IMR-90 (cell line): ENCODE results near the gene LIMCH1. TPM values are rescaled to one million over a fixed set of nuclear protein-coding genes. Genes with fewer than 3 reads are reported as not detected.

Source experiments
- ATAC-seq: fragments of 200-7000 bp; cut with Tn5 transposase; 2 replicates; pipeline ENCODE4 v1.9.1; 2020; ENCODE audit warnings: low read depth, mild to moderate bottlenecking, moderate library complexity
- BruUV-seq: library from RNA; stranded (reverse); fragments of 400-500 nt; replicated peaks from 2 replicates; lab custom pipeline; 2021; lab: Mats Ljungman, UMichigan
- CTCF ChIA-PET: fragments of 300-600 bp; formaldehyde crosslinking; extraction: SDS; loops from one replicate; lab custom pipeline; 2021; ENCODE audit warnings: antibody characterized with exemption; lab: Yijun Ruan, JAX
- POLR2A ChIA-PET: fragments of 300-600 bp; sonication (Branson Sonifier 250); formaldehyde crosslinking; loops from one replicate; lab custom pipeline; 2022; ENCODE audit warnings: antibody characterized with exemption; ENCODE audit not compliant: unreplicated experiment; lab: Charles Lee
- DNase-seq: peaks from one replicate; pipeline ENCODE4 v3.0.0; 2013
- H2AFZ ChIP-seq: replicated peaks from 2 replicates; pipeline ENCODE3; 2013; ENCODE audit warnings: low read length, mild to moderate bottlenecking; ENCODE audit not compliant: poor library complexity
- H2AK5ac ChIP-seq: 2 replicates; pipeline ENCODE4 v1.6.1; 2013; ENCODE audit warnings: low read depth, low read length, inconsistent platforms
- H2AK9ac ChIP-seq: replicated peaks from 2 replicates; pipeline ENCODE3; 2013; ENCODE audit warnings: mild to moderate bottlenecking, low read depth, low read length, moderate library complexity; ENCODE audit not compliant: poor library complexity
- H2BK120ac ChIP-seq: 2 replicates; pipeline ENCODE4 v1.6.1; 2013; ENCODE audit warnings: low read depth, low read length, inconsistent platforms
- H2BK15ac ChIP-seq: 3 replicates; pipeline ENCODE4 v1.6.1; 2013; ENCODE audit warnings: low read depth, low read length, inconsistent platforms
- H2BK20ac ChIP-seq: 2 replicates; pipeline ENCODE4 v1.6.1; 2013; ENCODE audit warnings: low read depth, mild to moderate bottlenecking, inconsistent platforms, low read length, moderate library complexity
- H2BK5ac ChIP-seq: 2 replicates; pipeline ENCODE4 v1.6.1; 2013; ENCODE audit warnings: mild to moderate bottlenecking, low read depth, low read length, inconsistent platforms; ENCODE audit not compliant: poor library complexity, severe bottlenecking
- H3K14ac ChIP-seq: replicated peaks from 2 replicates; pipeline ENCODE4 v1.6.1; 2013; ENCODE audit warnings: low read depth, low read length, inconsistent platforms
- H3K18ac ChIP-seq: 2 replicates; pipeline ENCODE4 v1.6.1; 2013; ENCODE audit warnings: low read depth, low read length, control low read depth
- H3K23ac ChIP-seq: 2 replicates; pipeline ENCODE4 v1.6.1; 2013; ENCODE audit warnings: low read depth, low read length, inconsistent platforms
- H3K27ac ChIP-seq: 2 replicates; pipeline ENCODE4 v1.5.1; 2013; ENCODE audit warnings: mild to moderate bottlenecking, control low read depth, low read length; ENCODE audit not compliant: insufficient read depth
- H3K27me3 ChIP-seq: 2 replicates; pipeline ENCODE4 v1.6.1; 2013; ENCODE audit warnings: low read length; ENCODE audit not compliant: control insufficient read depth, insufficient read depth
- H3K36me3 ChIP-seq: 2 replicates; pipeline ENCODE4 v1.6.1; 2013; ENCODE audit warnings: low read length, mixed read lengths; ENCODE audit not compliant: control insufficient read depth, insufficient read depth
- H3K4ac ChIP-seq: 2 replicates; pipeline ENCODE4 v1.6.1; 2013; ENCODE audit warnings: low read depth, low read length, inconsistent platforms
- H3K4me1 ChIP-seq: 2 replicates; pipeline ENCODE4 v1.6.1; 2013; ENCODE audit warnings: low read length, mixed read lengths; ENCODE audit not compliant: control insufficient read depth, insufficient read depth
- H3K4me2 ChIP-seq: 2 replicates; pipeline ENCODE4 v1.6.1; 2013; ENCODE audit warnings: low read depth, mild to moderate bottlenecking, control low read depth, low read length, moderate library complexity
- H3K4me3 ChIP-seq: 2 replicates; pipeline ENCODE4 v1.5.1; 2013; ENCODE audit warnings: low read depth, mild to moderate bottlenecking, control low read depth, low read length, moderate library complexity; ENCODE audit not compliant: insufficient read depth
- H3K56ac ChIP-seq: 2 replicates; pipeline ENCODE4 v1.6.1; 2013; ENCODE audit warnings: low read length, inconsistent platforms; ENCODE audit not compliant: insufficient read depth; ENCODE audit errors: extremely low read depth
- H3K79me1 ChIP-seq, 2 experiments: 2 replicates each; pipeline ENCODE4 v1.6.1; 2013; ENCODE audit warnings: low read length in 2 of 2, inconsistent platforms in 1 of 2, low read depth in 1 of 2
- H3K9ac ChIP-seq: 2 replicates; pipeline ENCODE4 v1.6.1; 2013; ENCODE audit warnings: low read depth, low read length, control low read depth
- H3K9me1 ChIP-seq: 2 replicates; pipeline ENCODE4 v1.6.1; 2013; ENCODE audit warnings: low read length, inconsistent platforms; ENCODE audit not compliant: insufficient read depth
- H3K9me3 ChIP-seq: 2 replicates; pipeline ENCODE4 v1.6.1; 2013; ENCODE audit warnings: low read length; ENCODE audit not compliant: control insufficient read depth, insufficient read depth
- H4K20me1 ChIP-seq: 2 replicates; pipeline ENCODE4 v1.6.1; 2013; ENCODE audit warnings: low read length, inconsistent platforms; ENCODE audit not compliant: insufficient read depth
- H4K5ac ChIP-seq: 2 replicates; pipeline ENCODE4 v1.6.1; 2013; ENCODE audit warnings: mild to moderate bottlenecking, low read depth, low read length, control low read depth
- H4K8ac ChIP-seq, 2 experiments: 2 replicates each; pipeline ENCODE4 v1.6.1; 2013; ENCODE audit warnings: low read depth in 2 of 2, low read length in 2 of 2, control low read depth in 1 of 2, inconsistent platforms in 1 of 2
- H4K91ac ChIP-seq: 2 replicates; pipeline ENCODE4 v1.6.1; 2013; ENCODE audit warnings: low read depth, low read length, inconsistent platforms; ENCODE audit not compliant: insufficient read depth
- CEBPB ChIP-seq: IDR thresholded peaks from 2 replicates; pipeline ENCODE4 v1.6.1; 2012; ENCODE audit warnings: low read depth, low read length, improper control_type of control experiment
- FOS ChIP-seq: fragments of 150-350 bp; IDR thresholded peaks from 2 replicates; pipeline ENCODE4 v1.6.1; 2016; ENCODE audit warnings: low read depth, low read length
- MAFK ChIP-seq: IDR thresholded peaks from 2 replicates; pipeline ENCODE4 v1.6.1; 2012; ENCODE audit warnings: low read depth, low read length, improper control_type of control experiment
- WGBS, 2 experiments: methylation state at CpG; one replicate each; pipeline versions ENCODE4 v1.1.5 to v1.1.7; 2013; ENCODE audit warnings: missing lambda C conversion rate in 2 of 2; ENCODE audit not compliant: insufficient read length in 1 of 2; ENCODE audit errors: extremely low coverage in 2 of 2; 5-methylcytosine and 5-hydroxymethylcytosine counted together
- dilution Hi-C: fragments of 300-500 bp; cut with HindIII; formaldehyde crosslinking; loops from one replicate; pipeline ENCODE4 v1.14.3; 2018; ENCODE audit warnings: low sequenced_read_pairs; ENCODE audit not compliant: unreplicated experiment
- in situ Hi-C: fragments of 300-500 bp; cut with MboI; formaldehyde crosslinking; loops from 3 replicates; pipeline ENCODE4 v1.14.3; 2019; ENCODE audit warnings: low sequenced_read_pairs, inconsistent platforms, mixed read lengths
- intact Hi-C: fragments of 100-400 bp; cut with micrococcal nuclease; formaldehyde crosslinking; loops from 2 replicates; pipeline ENCODE4 v1.10.0; 2022
- polyA plus RNA-seq, 3 experiments: library from polyadenylated mRNA; depleted of rRNA; stranded (reverse); fragments of >200 nt; gene quantifications; 2 replicates each; pipeline ENCODE4 v1.2.3, GENCODE V29; 2012; ENCODE audit warnings: low replicate concordance in 1 of 3
- total RNA-seq: library from RNA; depleted of rRNA; stranded (reverse); fragments of >200 nt; gene quantifications from 2 replicates; pipeline ENCODE4 v1.2.3, GENCODE V29; 2012

Gene LIMCH1
- total and polyA plus RNA-seq, 2 of the 4 experiments (the other 2 are of a cell fraction), result 0.89 to 2.9 TPM

DNA sequence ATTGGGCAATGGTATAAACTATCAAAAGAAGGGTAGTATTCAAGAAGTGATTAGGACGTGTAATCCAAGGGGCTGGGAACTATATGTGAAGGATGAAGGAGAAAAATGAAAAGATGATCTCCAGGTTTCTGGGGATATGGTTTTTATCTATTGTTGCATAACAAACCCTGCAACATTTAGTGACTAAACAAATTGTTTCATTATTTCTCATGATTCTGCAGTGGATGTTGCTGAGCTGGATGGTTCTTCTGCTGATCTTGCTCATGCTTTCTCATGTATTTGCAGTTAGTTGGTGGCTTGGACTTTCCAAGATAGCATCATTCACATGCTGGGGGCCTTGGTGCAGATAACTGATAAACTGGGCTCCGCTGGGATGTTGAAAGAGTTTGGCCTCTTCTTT lies 181.5 kb downstream of the LIMCH1 start:
- peak; percentile 33; the same call in 1 of the 2 replicates for ATAC-seq

More for the DNA sequence above, 181.5 kb downstream of the LIMCH1 start:
- peak; percentile 73 for DNase-seq
- H2AFZ ChIP-seq, result peak overlapping the region; percentile 9
- H2BK120ac ChIP-seq, result peak overlapping the region; percentile 64
- no TSS peak for BruUV-seq
- no peak overlapping the region for H3K23ac ChIP-seq
- H2AK5ac ChIP-seq, result peak overlapping the region; percentile 74
- H2BK20ac ChIP-seq, result peak overlapping the region; percentile 30
- H3K4ac ChIP-seq, result peak overlapping the region; percentile 47
- WGBS, 2 experiments, result no CpG with 5 or more reads among the region's 2 CpGs
- peak overlapping the region; percentile 61 for H3K14ac ChIP-seq
- dilution Hi-C loops, result no loop called here
- H3K4me1 ChIP-seq, result peaks cover 3% of the 10 kb centered on the region
- H2BK5ac ChIP-seq, result peak overlapping the region; percentile 86
- H2AK9ac ChIP-seq, result no peak overlapping the region
- ChIA-PET POLR2A (interaction anchor here (0.5 kb wide), 1 partner anchor 247 kb away, joined by 4 read pairs; no protein-coding TSS in a partner anchor), CTCF (interaction anchor here (0.5 kb wide), 1 partner anchor 491 kb away, joined by 3 read pairs; no protein-coding TSS in a partner anchor)
- H3K4me3 ChIP-seq, result no peak overlapping the region
- no peaks in the 10 kb centered on the region for H3K36me3 ChIP-seq
- H3K9ac ChIP-seq, result no peak overlapping the region
- in situ Hi-C loops, result no loop called here
- H4K20me1 ChIP-seq, result no peaks in the 10 kb centered on the region
- H2BK15ac ChIP-seq, result peak overlapping the region; percentile 54; the same call in 1 of the 3 replicates
- H3K18ac ChIP-seq, result peak overlapping the region; percentile 97; the same call in 1 of the 2 replicates
- H3K4me2 ChIP-seq, result peak overlapping the region; percentile 74; the same call in 1 of the 2 replicates
- peak overlapping the region; percentile 44 to 52; a peak in 3 of 4 replicates for H4K8ac ChIP-seq
- H3K27me3 ChIP-seq, result no peaks in the 10 kb centered on the region
- H4K91ac ChIP-seq, result peak overlapping the region; percentile 46
- peaks cover 3% of the 10 kb centered on the region; the same call in 1 of the 2 replicates for H3K9me1 ChIP-seq
- peak overlapping the region; percentile 77; the same call in 1 of the 2 replicates for H4K5ac ChIP-seq
- no peaks in the 10 kb centered on the region for H3K9me3 ChIP-seq
- H3K56ac ChIP-seq, result peak overlapping the region; percentile 14; the same call in 1 of the 2 replicates
- intact Hi-C loops, result no loop called here
- no peaks in the 10 kb centered on the region for H3K79me1 ChIP-seq
- peak overlapping the region; percentile 50 for H3K27ac ChIP-seq
- peak; percentile 88 for TF ChIP-seq CEBPB
- no peak for TF ChIP-seq FOS
- peak; percentile 62 for TF ChIP-seq MAFK
